OCI-LY7 (cell line): ENCODE results near the gene FARP2. TPM values are rescaled to one million over a fixed set of nuclear protein-coding genes. Genes with fewer than 3 reads are reported as not detected.

ENCODE experiments used
- BruUV-seq: library from RNA; stranded (reverse); fragments of 400-500 nt; replicated peaks from 2 replicates; lab custom pipeline; 2021; lab: Mats Ljungman, UMichigan
- CTCF ChIA-PET: fragments of 300-600 bp; sonication (Branson Sonifier 250); formaldehyde crosslinking; loops from one replicate; lab custom pipeline; 2022; ENCODE audit warnings: antibody characterized with exemption; ENCODE audit not compliant: unreplicated experiment; lab: Charles Lee
- POLR2A ChIA-PET: fragments of 300-600 bp; sonication (Branson Sonifier 250); formaldehyde crosslinking; loops from one replicate; lab custom pipeline; 2022; ENCODE audit warnings: antibody characterized with exemption; lab: Charles Lee
- DNase-seq: peaks from one replicate; pipeline ENCODE4 v3.0.0-alpha.2; 2015; ENCODE audit warnings: low spot score
- H2AFZ ChIP-seq: fragments of 200-600 bp; sonication (generic), shearing (Covaris generic); 2 replicates; pipeline ENCODE4 v1.6.1; 2014; ENCODE audit warnings: mild to moderate bottlenecking, antibody characterized with exemption, low read length, moderate library complexity
- H3K27ac ChIP-seq: fragments of 200-600 bp; sonication (generic); 2 replicates; pipeline ENCODE4 v1.5.1; 2014; ENCODE audit warnings: mixed run types, low read depth, mild to moderate bottlenecking, moderate library complexity, low read length, inconsistent platforms; ENCODE audit not compliant: poor library complexity, severe bottlenecking
- H3K36me3 ChIP-seq: fragments of 200-600 bp; sonication (generic); 2 replicates; pipeline ENCODE4 v1.6.1; 2014; ENCODE audit warnings: mild to moderate bottlenecking, antibody characterized with exemption, low read length, moderate library complexity, mixed read lengths; ENCODE audit not compliant: insufficient read depth
- H3K4me1 ChIP-seq: fragments of 200-600 bp; sonication (generic); 2 replicates; pipeline ENCODE4 v1.5.1; 2014; ENCODE audit warnings: mild to moderate bottlenecking, low read length; ENCODE audit not compliant: insufficient read depth, poor library complexity, severe bottlenecking
- H3K4me2 ChIP-seq: fragments of 200-600 bp; sonication (generic); 2 replicates; pipeline ENCODE4 v1.6.1; 2014; ENCODE audit warnings: mild to moderate bottlenecking, low read length
- H3K4me3 ChIP-seq: fragments of 200-600 bp; sonication (generic); 2 replicates; pipeline ENCODE4 v1.5.1; 2014; ENCODE audit warnings: mild to moderate bottlenecking, low read depth, low read length; ENCODE audit not compliant: poor library complexity, severe bottlenecking
- H3K79me2 ChIP-seq: fragments of 200-600 bp; sonication (generic); 2 replicates; pipeline ENCODE4 v1.6.1; 2016; ENCODE audit warnings: low read depth, mild to moderate bottlenecking, low read length, moderate library complexity, mixed read lengths; ENCODE audit not compliant: insufficient read depth
- H3K9me2 ChIP-seq: fragments of 200-600 bp; sonication (generic); 2 replicates; pipeline ENCODE4 v1.6.1; 2016; ENCODE audit warnings: mild to moderate bottlenecking, low read length, mixed read lengths; ENCODE audit not compliant: insufficient read depth
- H3K9me3 ChIP-seq: fragments of 200-600 bp; sonication (generic); 2 replicates; pipeline ENCODE4 v1.6.1; 2014; ENCODE audit warnings: mild to moderate bottlenecking, mixed run types, low read length, mixed read lengths
- H4K20me1 ChIP-seq: fragments of 200-600 bp; sonication (generic); 2 replicates; pipeline ENCODE4 v1.6.1; 2014; ENCODE audit warnings: mild to moderate bottlenecking, antibody characterized with exemption, low read length, moderate library complexity, mixed read lengths; ENCODE audit not compliant: insufficient read depth
- EZH2phosphoT487 ChIP-seq: fragments of 200-600 bp; sonication (generic); IDR thresholded peaks from 2 replicates; pipeline ENCODE4 v1.6.1; 2018; ENCODE audit warnings: low read depth, borderline replicate concordance, mild to moderate bottlenecking, mixed run types, antibody characterized with exemption, low read length, moderate library complexity, mixed read lengths
- intact Hi-C: fragments of 100-400 bp; cut with micrococcal nuclease; formaldehyde crosslinking; loops from one replicate; pipeline ENCODE4 v1.10.0; 2022; ENCODE audit not compliant: unreplicated experiment
- total RNA-seq, 2 experiments: library from RNA; depleted of rRNA in 1 of 2; stranded (reverse); fragments of >200 nt in 1 of 2; shearing (Covaris generic) in 1 of 2; gene quantifications; 2 replicates each; pipeline ENCODE4 v1.2.3, GENCODE V29; 2014 to 2022
- TF ChIP-seq, protein P1 (sequence below): fragments of 200-600 bp; sonication (generic); conservative IDR thresholded peaks from 2 replicates; pipeline ENCODE4 v1.5.1; 2014; ENCODE audit warnings: mild to moderate bottlenecking, antibody characterized with exemption, low read length, moderate library complexity, mixed read lengths

The FARP2 gene
- total RNA-seq, 2 experiments from 2014 or later, result 33.6 to 52.7 TPM

- intact Hi-C loops, result no loop called here
- H4K20me1 ChIP-seq, result no peaks in the 10 kb centered on the region
- H3K79me2 ChIP-seq, result no peaks in the 10 kb centered on the region
- BruUV-seq, result no TSS peak
- POLR2A ChIA-PET, result interaction anchor here (0.6 to 0.7 kb wide), 2 partner anchors 78 to 947 kb away, joined by 3 to 5 read pairs; no protein-coding TSS in a partner anchor
- H3K36me3 ChIP-seq, result no peaks in the 10 kb centered on the region
- H3K9me2 ChIP-seq, result no peaks in the 10 kb centered on the region
- no peak for DNase-seq
- TF ChIP-seq EZH2phosphoT487, result no peak
- TF ChIP-seq, protein P1, sequence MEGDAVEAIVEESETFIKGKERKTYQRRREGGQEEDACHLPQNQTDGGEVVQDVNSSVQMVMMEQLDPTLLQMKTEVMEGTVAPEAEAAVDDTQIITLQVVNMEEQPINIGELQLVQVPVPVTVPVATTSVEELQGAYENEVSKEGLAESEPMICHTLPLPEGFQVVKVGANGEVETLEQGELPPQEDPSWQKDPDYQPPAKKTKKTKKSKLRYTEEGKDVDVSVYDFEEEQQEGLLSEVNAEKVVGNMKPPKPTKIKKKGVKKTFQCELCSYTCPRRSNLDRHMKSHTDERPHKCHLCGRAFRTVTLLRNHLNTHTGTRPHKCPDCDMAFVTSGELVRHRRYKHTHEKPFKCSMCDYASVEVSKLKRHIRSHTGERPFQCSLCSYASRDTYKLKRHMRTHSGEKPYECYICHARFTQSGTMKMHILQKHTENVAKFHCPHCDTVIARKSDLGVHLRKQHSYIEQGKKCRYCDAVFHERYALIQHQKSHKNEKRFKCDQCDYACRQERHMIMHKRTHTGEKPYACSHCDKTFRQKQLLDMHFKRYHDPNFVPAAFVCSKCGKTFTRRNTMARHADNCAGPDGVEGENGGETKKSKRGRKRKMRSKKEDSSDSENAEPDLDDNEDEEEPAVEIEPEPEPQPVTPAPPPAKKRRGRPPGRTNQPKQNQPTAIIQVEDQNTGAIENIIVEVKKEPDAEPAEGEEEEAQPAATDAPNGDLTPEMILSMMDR, result no peak
- CTCF ChIA-PET, result no interaction called here
- no peak overlapping the region for H3K27ac ChIP-seq
- H2AFZ ChIP-seq, result no peak overlapping the region
- no peaks in the 10 kb centered on the region for H3K9me3 ChIP-seq
- no peak overlapping the region for H3K4me2 ChIP-seq
- no peaks in the 10 kb centered on the region for H3K4me1 ChIP-seq
- no peak overlapping the region for H3K4me3 ChIP-seq
Measured at GRCh38 chr2:241532733-241533601, 176.9 kb downstream of the FARP2 start.

DNA sequence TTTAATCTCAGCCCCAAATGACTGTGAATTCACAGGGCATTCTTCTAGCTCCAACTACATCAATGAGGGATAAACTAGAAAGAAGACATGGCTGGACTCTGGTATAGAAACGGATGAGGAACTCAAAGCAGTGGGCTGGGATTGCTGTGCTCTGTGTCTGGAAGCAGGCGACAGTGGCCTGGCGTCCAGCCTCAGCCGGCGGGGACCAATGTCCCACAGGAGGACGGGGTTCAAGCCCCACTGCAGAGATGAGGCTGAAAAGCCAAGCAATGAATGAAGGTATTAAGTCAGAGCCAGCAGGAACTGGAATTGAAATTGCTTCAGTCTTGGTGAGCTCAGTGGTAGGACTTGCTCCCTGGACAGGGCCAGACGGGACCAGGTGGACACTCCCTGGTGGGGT, 178.2 kb downstream of the FARP2 start:
- ChIA-PET CTCF (interaction anchor here (0.6 kb wide), 1 partner anchor 103 kb away, joined by 3 read pairs; the partner anchor contains the start of gene ATG4B), POLR2A (no interaction called here)
- Histone ChIP-seq H2AFZ (no peak overlapping the region), H3K27ac (no peak overlapping the region), H3K4me2 (no peak overlapping the region), H3K36me3 (no peaks in the 10 kb centered on the region), H3K9me3 (no peaks in the 10 kb centered on the region), H4K20me1 (no peaks in the 10 kb centered on the region), H3K4me3 (no peak overlapping the region), H3K79me2 (no peaks in the 10 kb centered on the region), H3K4me1 (no peaks in the 10 kb centered on the region), H3K9me2 (no peaks in the 10 kb centered on the region)
- TF ChIP-seq, protein P1, result no peak
- no peak for TF ChIP-seq EZH2phosphoT487
- DNase-seq, result no peak
- BruUV-seq, result no TSS peak
- intact Hi-C loops, result no loop called here
